ENCODE measurements around the gene XKR8. TPM values are rescaled to one million over a fixed set of nuclear protein-coding genes. Genes with fewer than 3 reads are reported as not detected.

XKR8 gene
- total and polyA plus RNA-seq, 2 of the 4 experiments (the other 2 are of a cell fraction): 1.1 to 10.7 TPM

DNA sequence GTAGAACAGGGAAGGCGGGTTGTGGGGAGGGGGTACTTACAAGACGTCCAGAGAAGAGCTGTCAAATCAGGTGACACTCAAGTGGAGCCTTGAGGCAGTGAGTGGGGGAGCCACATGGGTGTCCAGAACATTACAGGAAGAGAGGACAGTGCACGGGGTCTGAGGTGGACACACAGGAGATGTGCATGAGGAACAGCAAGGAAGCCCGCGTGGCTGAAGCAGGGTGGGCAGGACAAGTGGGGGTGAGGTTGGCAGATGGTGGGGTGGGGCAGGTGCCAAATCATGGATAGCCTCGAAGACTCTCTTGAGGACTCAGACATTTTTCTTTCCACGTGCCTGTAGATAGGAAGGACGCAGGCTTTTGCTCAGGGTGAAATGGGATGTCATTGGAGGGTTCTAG is 24.1 kb upstream of the XKR8 start:
- in situ Hi-C loops (cut with MboI; ENCODE audit: low sequenced_read_pairs) (no loop called here), intact Hi-C loops (cut with micrococcal nuclease) (no loop called here), dilution Hi-C loops (cut with HindIII; ENCODE audit: low sequenced_read_pairs, unreplicated experiment) (no loop called here)
- 58% methylated on average over 7 of the region's 8 CpGs; no CpG with 5 or more reads in 1 of the 2 experiments for WGBS, 2 experiments (ENCODE audit: extremely low coverage in 2 of 2, insufficient read length in 1 of 2)
- H3K9ac ChIP-seq (ENCODE audit: low read depth, low read length): no peak overlapping the region
- no peak overlapping the region for H2BK20ac ChIP-seq (ENCODE audit: low read depth, low read length)
- H3K9me1 ChIP-seq (ENCODE audit: insufficient read depth, low read length): no peaks in the 10 kb centered on the region
- H3K4me3 ChIP-seq (ENCODE audit: insufficient read depth, low read depth, low read length): no peak overlapping the region
- ATAC-seq (ENCODE audit: low read depth): no peak
- H3K14ac ChIP-seq (replicated peaks; ENCODE audit: low read depth, low read length): no peak overlapping the region
- no peak overlapping the region for H2BK15ac ChIP-seq (ENCODE audit: low read depth, low read length)
- H3K56ac ChIP-seq (ENCODE audit: extremely low read depth, insufficient read depth, low read length): no peak overlapping the region
- peaks cover 25% of the 10 kb centered on the region for H3K27me3 ChIP-seq (ENCODE audit: control insufficient read depth, insufficient read depth, low read length)
- H3K4me1 ChIP-seq (ENCODE audit: control insufficient read depth, insufficient read depth, low read length): peaks cover 4% of the 10 kb centered on the region
- H3K4me2 ChIP-seq (ENCODE audit: low read depth, low read length): no peak overlapping the region
- no peak for DNase-seq
- no peak overlapping the region for H4K91ac ChIP-seq (ENCODE audit: insufficient read depth, low read depth, low read length)
- H2AFZ ChIP-seq (replicated peaks; ENCODE audit: low read length, poor library complexity): no peak overlapping the region
- no peak overlapping the region for H3K18ac ChIP-seq (ENCODE audit: low read depth, low read length)
- CTCF ChIA-PET: no interaction called here
- no peak overlapping the region for H3K4ac ChIP-seq (ENCODE audit: low read depth, low read length)
- no peak overlapping the region for H4K8ac ChIP-seq (ENCODE audit: low read depth in 2 of 2, low read length in 2 of 2)
- H2BK5ac ChIP-seq (ENCODE audit: low read depth, low read length, poor library complexity, severe bottlenecking): no peak overlapping the region
- BruUV-seq (replicated peaks): no TSS peak
- no peak overlapping the region for H2AK5ac ChIP-seq (ENCODE audit: low read depth, low read length)
- no peak overlapping the region for H4K5ac ChIP-seq (ENCODE audit: low read depth, low read length)
- H3K27ac ChIP-seq (ENCODE audit: insufficient read depth, low read length): no peak overlapping the region
- no peaks in the 10 kb centered on the region for H3K79me1 ChIP-seq (ENCODE audit: low read depth in 1 of 2, low read length in 2 of 2)
- no peaks in the 10 kb centered on the region for H3K36me3 ChIP-seq (ENCODE audit: control insufficient read depth, insufficient read depth, low read length)
- POLR2A ChIA-PET (ENCODE audit: unreplicated experiment): no interaction called here
- H2BK120ac ChIP-seq (ENCODE audit: low read depth, low read length): no peak overlapping the region
- H3K9me3 ChIP-seq (ENCODE audit: control insufficient read depth, insufficient read depth, low read length): no peaks in the 10 kb centered on the region
- no peaks in the 10 kb centered on the region for H4K20me1 ChIP-seq (ENCODE audit: insufficient read depth, low read length)
- TF ChIP-seq RFX5 (IDR thresholded peaks at IDR 0.05; ENCODE audit: low read depth, low read length) (no peak), POLR2A (IDR thresholded peaks at IDR 0.05; ENCODE audit: low read depth, low read length) (no peak), NFE2L2 (IDR thresholded peaks at IDR 0.05; ENCODE audit: low read depth, low read length) (no peak), RCOR1 (IDR thresholded peaks at IDR 0.05; ENCODE audit: insufficient replicate concordance, low read length) (no peak), CHD1 (IDR thresholded peaks at IDR 0.05; ENCODE audit: low read depth, low read length) (no peak)
- H3K23ac ChIP-seq (ENCODE audit: low read depth, low read length): no peak overlapping the region
- H2AK9ac ChIP-seq (replicated peaks; ENCODE audit: low read depth, low read length, poor library complexity): no peak overlapping the region

Measured in IMR-90 (cell line).